Gastroesophageal sphincter (tissue), 3 donors: ENCODE measurements around the gene LAMA4.

Experiments
- EP300 ChIP-seq: sonication (generic); formaldehyde crosslinking; IDR thresholded peaks from one replicate; pipeline ENCODE4 v1.6.1; 2017; ENCODE audit warnings: antibody characterized with exemption, mild to moderate bottlenecking
- TF ChIP-seq, protein P1 (sequence below), 4 experiments: fragments of 200-600 bp in 2 of 4; fragments of 450-650 bp in 2 of 4; sonication (generic) in 1 of 4; IDR thresholded peaks; one replicate each; pipeline ENCODE4 v1.5.1; 2017 to 2019; ENCODE audit warnings: antibody characterized with exemption in 4 of 4, mild to moderate bottlenecking in 2 of 4, moderate library complexity in 2 of 4

DNA sequence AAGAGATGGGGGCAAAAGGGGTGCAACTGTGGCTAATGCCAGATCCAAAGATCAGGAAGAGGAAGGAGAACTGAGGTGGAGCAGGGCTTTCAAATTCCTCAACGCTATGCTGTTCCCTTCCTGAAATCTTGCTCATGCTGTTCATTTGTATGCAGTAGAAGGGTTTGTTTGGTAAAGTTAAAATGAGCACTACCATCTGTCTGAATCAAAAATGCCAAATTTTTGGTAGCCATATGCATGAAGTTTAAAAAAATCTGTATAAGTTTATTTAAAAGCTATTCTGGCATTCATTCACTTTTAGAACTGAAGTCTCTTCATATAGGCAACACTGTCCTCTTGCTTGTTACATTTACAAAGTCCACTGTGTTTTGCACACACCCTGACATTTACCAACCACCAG lies 84.8 kb downstream of the LAMA4 start:
- TF ChIP-seq, protein P1, sequence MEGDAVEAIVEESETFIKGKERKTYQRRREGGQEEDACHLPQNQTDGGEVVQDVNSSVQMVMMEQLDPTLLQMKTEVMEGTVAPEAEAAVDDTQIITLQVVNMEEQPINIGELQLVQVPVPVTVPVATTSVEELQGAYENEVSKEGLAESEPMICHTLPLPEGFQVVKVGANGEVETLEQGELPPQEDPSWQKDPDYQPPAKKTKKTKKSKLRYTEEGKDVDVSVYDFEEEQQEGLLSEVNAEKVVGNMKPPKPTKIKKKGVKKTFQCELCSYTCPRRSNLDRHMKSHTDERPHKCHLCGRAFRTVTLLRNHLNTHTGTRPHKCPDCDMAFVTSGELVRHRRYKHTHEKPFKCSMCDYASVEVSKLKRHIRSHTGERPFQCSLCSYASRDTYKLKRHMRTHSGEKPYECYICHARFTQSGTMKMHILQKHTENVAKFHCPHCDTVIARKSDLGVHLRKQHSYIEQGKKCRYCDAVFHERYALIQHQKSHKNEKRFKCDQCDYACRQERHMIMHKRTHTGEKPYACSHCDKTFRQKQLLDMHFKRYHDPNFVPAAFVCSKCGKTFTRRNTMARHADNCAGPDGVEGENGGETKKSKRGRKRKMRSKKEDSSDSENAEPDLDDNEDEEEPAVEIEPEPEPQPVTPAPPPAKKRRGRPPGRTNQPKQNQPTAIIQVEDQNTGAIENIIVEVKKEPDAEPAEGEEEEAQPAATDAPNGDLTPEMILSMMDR (IDR thresholded peaks at IDR 0.05), result no peak
- no peak for TF ChIP-seq EP300
